Muscle layer of duodenum (tissue), 2 donors: ENCODE measurements around the gene FOXR1.

Experiments
- H3K27ac ChIP-seq: one replicate; pipeline ENCODE4 v1.7.0; 2013; ENCODE audit warnings: mild to moderate bottlenecking, low read length
- H3K27me3 ChIP-seq: one replicate; pipeline ENCODE4 v1.7.0; 2013; ENCODE audit warnings: low read depth, mild to moderate bottlenecking, control low read depth, low read length
- H3K36me3 ChIP-seq, 2 donors: one replicate each; pipeline ENCODE4 v1.7.0; 2013; ENCODE audit warnings: low read length in 2 of 2, control low read depth in 1 of 2, mild to moderate bottlenecking in 1 of 2; ENCODE audit not compliant: insufficient read depth in 2 of 2, control insufficient read depth in 1 of 2
- H3K4me1 ChIP-seq, 2 donors: one replicate each; pipeline ENCODE4 v1.7.0; 2013; ENCODE audit warnings: low read length in 2 of 2, mild to moderate bottlenecking in 2 of 2, control low read depth in 1 of 2, moderate library complexity in 1 of 2; ENCODE audit not compliant: insufficient read depth in 2 of 2, control insufficient read depth in 1 of 2
- H3K4me3 ChIP-seq, 2 donors: one replicate each; pipeline ENCODE4 v1.7.0; 2013; ENCODE audit warnings: low read length in 2 of 2, low read depth in 1 of 2, mild to moderate bottlenecking in 1 of 2
- H3K9me3 ChIP-seq, 2 donors: one replicate each; pipeline ENCODE4 v1.7.0; 2013; ENCODE audit warnings: low read length in 2 of 2, control low read depth in 1 of 2, mild to moderate bottlenecking in 1 of 2; ENCODE audit not compliant: control insufficient read depth in 1 of 2
- donor health status: healthy.

The FOXR1 gene

GRCh38 chr11:118929501-118930093, 42.0 kb upstream of the FOXR1 start:
- no peaks in the 10 kb centered on the region for H3K36me3 ChIP-seq
- H3K4me3 ChIP-seq: peak overlapping the region; percentile 80 to 90
- H3K27ac ChIP-seq: peak overlapping the region; percentile 86
- no peaks in the 10 kb centered on the region for H3K27me3 ChIP-seq
- H3K4me1 ChIP-seq: peaks cover 9 to 27% of the 10 kb centered on the region in 2 donors
- H3K9me3 ChIP-seq: no peaks in the 10 kb centered on the region

- Histone ChIP-seq H3K27me3 (no peaks in the 10 kb centered on the region), H3K36me3 (no peaks in the 10 kb centered on the region), H3K4me1 (peaks cover 9 to 27% of the 10 kb centered on the region in 2 donors), H3K27ac (peak overlapping the region; percentile 86), H3K4me3 (peak overlapping the region; percentile 80 to 90), H3K9me3 (no peaks in the 10 kb centered on the region)
Observed at GRCh38 chr11:118930094-118930712, 41.4 kb upstream of the FOXR1 start.

GRCh38 chr11:118931571-118931970, 40.0 kb upstream of the FOXR1 start:
- no peaks in the 10 kb centered on the region for H3K9me3 ChIP-seq

GRCh38 chr11:118933486-118933885, 38.1 kb upstream of the FOXR1 start:
- no peaks in the 10 kb centered on the region for H3K27me3 ChIP-seq
- H3K9me3 ChIP-seq: no peaks in the 10 kb centered on the region
- H3K36me3 ChIP-seq: no peaks in the 10 kb centered on the region
- no peak overlapping the region for H3K4me3 ChIP-seq
- H3K4me1 ChIP-seq: peaks cover 0 to 13% of the 10 kb centered on the region in 2 donors
- peak overlapping the region; percentile 4 for H3K27ac ChIP-seq

More at GRCh38 chr11:118931571-118931970, 40.0 kb upstream of the FOXR1 start:
- H3K4me3 ChIP-seq: no peak overlapping the region
- no peaks in the 10 kb centered on the region for H3K27me3 ChIP-seq
- H3K36me3 ChIP-seq: no peaks in the 10 kb centered on the region
- peaks cover 9 to 21% of the 10 kb centered on the region in 2 donors for H3K4me1 ChIP-seq
- no peak overlapping the region for H3K27ac ChIP-seq

GRCh38 chr11:118935376-118935775, 36.2 kb upstream of the FOXR1 start:
- H3K27me3 ChIP-seq: no peaks in the 10 kb centered on the region
- no peaks in the 10 kb centered on the region for H3K9me3 ChIP-seq
- H3K4me3 ChIP-seq: no peak overlapping the region
- H3K4me1 ChIP-seq: peaks cover 0 to 8% of the 10 kb centered on the region in 2 donors
- H3K36me3 ChIP-seq: no peaks in the 10 kb centered on the region
- no peak overlapping the region for H3K27ac ChIP-seq

- no peaks in the 10 kb centered on the region for H3K36me3 ChIP-seq
- H3K27me3 ChIP-seq: no peaks in the 10 kb centered on the region
- H3K4me1 ChIP-seq: no peaks in the 10 kb centered on the region
- no peak overlapping the region for H3K27ac ChIP-seq
- no peak overlapping the region for H3K4me3 ChIP-seq
- no peaks in the 10 kb centered on the region for H3K9me3 ChIP-seq
Observed at GRCh38 chr11:118938491-118939403, 32.8 kb upstream of the FOXR1 start.

GRCh38 chr11:118939404-118939915, 32.1 kb upstream of the FOXR1 start:
- H3K27me3 ChIP-seq: no peaks in the 10 kb centered on the region
- no peak overlapping the region for H3K4me3 ChIP-seq
- no peak overlapping the region for H3K27ac ChIP-seq

GRCh38 chr11:118939953-118940598, 31.5 kb upstream of the FOXR1 start:
- H3K4me3 ChIP-seq: no peak overlapping the region
- no peaks in the 10 kb centered on the region for H3K9me3 ChIP-seq
- H3K36me3 ChIP-seq: no peaks in the 10 kb centered on the region
- H3K27me3 ChIP-seq: no peaks in the 10 kb centered on the region
- no peak overlapping the region for H3K27ac ChIP-seq
- H3K4me1 ChIP-seq: no peaks in the 10 kb centered on the region

More at GRCh38 chr11:118939404-118939915, 32.1 kb upstream of the FOXR1 start:
- Histone ChIP-seq H3K36me3 (no peaks in the 10 kb centered on the region), H3K9me3 (no peaks in the 10 kb centered on the region), H3K4me1 (no peaks in the 10 kb centered on the region)

- Histone ChIP-seq H3K4me1 (no peaks in the 10 kb centered on the region), H3K9me3 (no peaks in the 10 kb centered on the region), H3K27ac (no peak overlapping the region), H3K27me3 (no peaks in the 10 kb centered on the region), H3K36me3 (no peaks in the 10 kb centered on the region), H3K4me3 (no peak overlapping the region)
Observed at GRCh38 chr11:118947091-118947490, 24.5 kb upstream of the FOXR1 start.

GRCh38 chr11:118948000-118948399, 23.6 kb upstream of the FOXR1 start:
- no peak overlapping the region for H3K27ac ChIP-seq
- H3K9me3 ChIP-seq: no peaks in the 10 kb centered on the region
- H3K4me3 ChIP-seq: no peak overlapping the region
- H3K36me3 ChIP-seq: no peaks in the 10 kb centered on the region
- no peaks in the 10 kb centered on the region for H3K27me3 ChIP-seq
- H3K4me1 ChIP-seq: no peaks in the 10 kb centered on the region

- no peak overlapping the region for H3K27ac ChIP-seq
- no peak overlapping the region for H3K4me3 ChIP-seq
- H3K9me3 ChIP-seq: no peaks in the 10 kb centered on the region
- H3K27me3 ChIP-seq: no peaks in the 10 kb centered on the region
- no peaks in the 10 kb centered on the region for H3K4me1 ChIP-seq
- no peaks in the 10 kb centered on the region for H3K36me3 ChIP-seq
Observed at GRCh38 chr11:118953265-118953664, 18.3 kb upstream of the FOXR1 start.
